Effector memory CD4-positive, alpha-beta T cell (primary cell): ENCODE measurements around the gene KIAA0825.

ENCODE experiments used
- DNase-seq, 3 donors: peaks; one replicate each; pipeline ENCODE4 v3.0.0-alpha.2; 2020
- H3K27ac ChIP-seq: 2 replicates; pipeline ENCODE4 v1.7.0; 2013; ENCODE audit warnings: mild to moderate bottlenecking, low read length, moderate library complexity; ENCODE audit not compliant: insufficient read depth, poor library complexity, severe bottlenecking
- H3K27me3 ChIP-seq: replicated peaks from 2 replicates; pipeline ENCODE4 v1.7.0; 2013; ENCODE audit warnings: mild to moderate bottlenecking, low read length; ENCODE audit not compliant: insufficient read depth, control insufficient read depth, poor library complexity, severe bottlenecking
- H3K36me3 ChIP-seq: 2 replicates; pipeline ENCODE4 v1.7.0; 2013; ENCODE audit warnings: mild to moderate bottlenecking, low read length, moderate library complexity; ENCODE audit not compliant: control insufficient read depth, insufficient read depth
- H3K4me1 ChIP-seq: 2 replicates; pipeline ENCODE4 v1.7.0; 2013; ENCODE audit warnings: low read length, mild to moderate bottlenecking; ENCODE audit not compliant: control insufficient read depth, insufficient read depth, poor library complexity, severe bottlenecking
- H3K4me3 ChIP-seq: 2 replicates; pipeline ENCODE4 v1.7.0; 2013; ENCODE audit warnings: low read length, low read depth, mild to moderate bottlenecking; ENCODE audit not compliant: insufficient read depth, poor library complexity, severe bottlenecking
- H3K9me3 ChIP-seq: 2 replicates; pipeline ENCODE4 v1.7.0; 2013; ENCODE audit warnings: mild to moderate bottlenecking, low read length, moderate library complexity; ENCODE audit not compliant: control insufficient read depth

Gene KIAA0825

DNA sequence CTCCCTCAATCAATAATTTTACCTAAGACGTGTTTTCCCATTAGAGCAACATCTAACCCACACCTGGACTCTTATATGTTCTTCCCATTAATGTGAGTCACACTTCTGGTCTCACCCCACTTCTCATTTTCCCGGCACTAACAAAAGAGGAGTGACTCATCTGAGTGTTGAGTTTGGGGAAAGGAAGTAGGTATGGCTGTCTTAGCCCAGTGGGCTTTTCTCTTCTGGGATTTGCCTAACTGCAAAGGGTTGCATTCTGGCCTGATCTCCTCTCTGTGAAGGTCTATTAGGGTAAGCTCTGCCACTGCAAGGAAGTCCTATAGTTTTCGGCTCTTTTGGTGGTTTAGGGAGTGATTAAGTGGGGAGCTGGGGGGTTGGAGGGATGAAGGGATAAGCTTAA lies 195.6 kb downstream of the KIAA0825 start:
- H3K9me3 ChIP-seq: no peaks in the 10 kb centered on the region
- H3K4me1 ChIP-seq: no peaks in the 10 kb centered on the region
- H3K36me3 ChIP-seq: no peaks in the 10 kb centered on the region
- H3K4me3 ChIP-seq: no peak overlapping the region
- H3K27ac ChIP-seq: no peak overlapping the region
- DNase-seq: no peak
- H3K27me3 ChIP-seq: no peaks in the 10 kb centered on the region

DNA sequence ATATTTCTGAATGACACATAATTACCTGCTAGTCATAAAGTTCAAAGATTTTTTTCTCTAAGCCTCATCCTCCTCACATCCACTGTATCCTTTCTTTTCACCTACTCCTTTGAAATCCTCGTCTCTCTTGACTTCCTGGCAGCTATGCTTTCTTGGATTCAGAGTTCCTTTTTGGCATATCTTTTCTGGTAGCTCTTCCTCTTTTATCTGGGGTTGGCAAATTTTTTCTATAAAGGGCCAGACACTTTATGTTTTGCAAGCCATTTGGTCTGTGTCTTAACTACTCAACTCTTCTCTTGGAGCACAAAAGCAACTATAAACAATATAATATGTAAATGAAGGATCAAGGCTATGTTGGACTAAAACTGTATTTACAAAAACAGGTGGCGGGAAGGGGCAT lies 197.5 kb downstream of the KIAA0825 start:
- Histone ChIP-seq H3K36me3 (no peaks in the 10 kb centered on the region), H3K27me3 (no peaks in the 10 kb centered on the region), H3K4me1 (no peaks in the 10 kb centered on the region), H3K27ac (no peak overlapping the region), H3K4me3 (no peak overlapping the region), H3K9me3 (no peaks in the 10 kb centered on the region)
- DNase-seq: no peak

DNA sequence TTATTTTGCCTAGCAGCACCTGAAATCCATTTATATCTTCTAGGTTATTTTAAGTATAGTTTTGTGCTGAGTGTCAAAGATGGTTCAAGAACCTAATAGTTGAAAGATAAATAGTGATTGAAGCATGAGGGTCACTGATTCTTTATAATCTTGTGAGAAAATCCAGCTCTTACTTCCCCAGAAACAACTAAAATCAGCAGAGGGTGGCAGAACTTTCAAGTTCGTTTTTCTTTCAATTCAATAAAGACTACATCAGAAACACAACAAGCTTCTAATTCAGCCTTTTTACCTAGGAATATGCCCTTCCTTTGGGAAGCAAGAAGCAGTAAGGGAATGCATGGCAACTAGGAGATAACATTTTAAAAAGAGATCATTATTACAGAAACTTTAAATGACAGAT lies 202.6 kb downstream of the KIAA0825 start:
- Histone ChIP-seq H3K27me3 (no peaks in the 10 kb centered on the region), H3K36me3 (no peaks in the 10 kb centered on the region), H3K9me3 (no peaks in the 10 kb centered on the region), H3K4me3 (no peak overlapping the region), H3K27ac (no peak overlapping the region), H3K4me1 (no peaks in the 10 kb centered on the region)
- no peak for DNase-seq

DNA sequence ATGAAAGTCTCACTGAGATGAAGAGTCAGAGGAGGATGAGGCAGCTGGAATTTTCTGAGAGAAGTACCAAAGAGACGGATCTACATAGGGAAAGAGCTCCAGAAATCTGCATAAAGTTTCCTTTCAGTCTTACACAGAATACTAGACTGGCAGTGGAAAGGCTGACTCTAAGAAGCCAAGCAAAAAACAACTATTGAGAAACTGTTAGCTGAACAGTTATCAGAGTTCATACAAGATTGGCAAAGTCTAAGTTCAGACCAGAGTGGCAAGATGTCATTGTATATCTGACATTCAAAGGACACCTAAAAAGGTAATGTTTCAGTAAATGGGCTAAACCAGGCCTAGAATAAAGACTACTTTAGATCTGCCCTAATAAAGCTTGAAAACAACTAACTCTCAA lies 209.0 kb downstream of the KIAA0825 start:
- DNase-seq: no peak
- no peaks in the 10 kb centered on the region for H3K27me3 ChIP-seq
- H3K36me3 ChIP-seq: no peaks in the 10 kb centered on the region
- H3K9me3 ChIP-seq: no peaks in the 10 kb centered on the region
- H3K4me1 ChIP-seq: no peaks in the 10 kb centered on the region
- H3K4me3 ChIP-seq: no peak overlapping the region
- H3K27ac ChIP-seq: no peak overlapping the region

DNA sequence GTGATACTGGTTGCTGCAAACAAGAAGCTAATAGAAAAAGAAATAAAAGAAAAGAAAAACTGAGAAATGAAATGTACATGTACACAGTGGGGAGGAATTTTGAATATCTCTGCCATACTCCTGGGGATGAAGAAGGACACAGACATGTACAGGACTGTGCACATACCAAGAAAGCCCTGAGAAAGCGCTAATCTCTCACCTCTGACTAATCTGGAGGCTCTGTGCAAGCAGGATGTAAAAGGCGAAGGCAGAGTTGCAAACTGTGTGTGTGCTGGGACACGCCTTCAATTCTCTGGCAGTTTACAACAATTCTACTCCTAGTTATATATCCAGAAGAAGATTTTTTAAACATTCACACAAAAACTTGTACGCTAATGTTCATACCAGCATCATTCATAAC lies 211.4 kb downstream of the KIAA0825 start:
- no peak overlapping the region for H3K4me3 ChIP-seq
- no peak overlapping the region for H3K27ac ChIP-seq
- no peaks in the 10 kb centered on the region for H3K9me3 ChIP-seq
- no peaks in the 10 kb centered on the region for H3K36me3 ChIP-seq
- H3K27me3 ChIP-seq: no peaks in the 10 kb centered on the region
- no peaks in the 10 kb centered on the region for H3K4me1 ChIP-seq
- DNase-seq: no peak

DNA sequence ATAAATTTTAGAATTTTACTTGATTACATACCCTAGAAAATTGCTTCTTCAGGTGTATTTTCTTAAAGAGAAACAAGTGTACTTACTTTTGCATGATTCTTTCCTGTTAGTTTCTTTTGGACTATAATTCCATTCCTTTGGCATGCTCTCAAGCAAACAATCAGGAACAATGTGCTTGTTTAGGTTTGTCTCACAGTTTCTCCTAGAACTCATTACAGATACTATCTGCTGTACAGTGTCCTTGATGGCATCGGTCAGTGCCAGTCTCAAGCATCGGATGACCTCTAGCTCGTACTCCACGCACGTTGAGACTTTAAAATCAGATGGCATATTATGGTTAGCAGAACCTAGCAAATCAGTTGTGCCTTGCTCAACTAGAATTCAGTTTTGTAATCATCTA lies 214.9 kb downstream of the KIAA0825 start:
- DNase-seq: no peak
- no peak overlapping the region for H3K27ac ChIP-seq
- no peaks in the 10 kb centered on the region for H3K9me3 ChIP-seq
- H3K4me3 ChIP-seq: no peak overlapping the region
- no peaks in the 10 kb centered on the region for H3K36me3 ChIP-seq
- H3K27me3 ChIP-seq: no peaks in the 10 kb centered on the region
- H3K4me1 ChIP-seq: no peaks in the 10 kb centered on the region

DNA sequence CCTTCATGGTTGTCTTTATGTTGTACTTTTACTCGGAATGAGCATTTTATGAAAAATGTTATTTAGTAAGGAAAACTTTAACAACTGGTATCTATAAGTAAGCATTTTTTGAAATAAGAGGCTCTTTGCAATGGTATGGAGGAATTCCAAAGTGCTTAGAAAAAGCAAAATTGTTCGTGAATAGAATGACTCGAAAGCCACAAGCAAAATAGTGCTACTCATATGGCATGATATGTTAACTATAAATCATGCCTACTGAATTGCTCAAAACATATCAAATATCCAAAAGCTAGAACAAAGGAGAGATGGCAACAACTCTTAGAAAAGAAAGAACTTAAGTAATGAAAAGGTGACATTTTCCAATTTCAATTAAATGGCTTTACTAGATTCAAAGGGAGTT lies 216.3 kb downstream of the KIAA0825 start:
- Histone ChIP-seq H3K27me3 (no peaks in the 10 kb centered on the region), H3K9me3 (no peaks in the 10 kb centered on the region), H3K4me1 (no peaks in the 10 kb centered on the region), H3K36me3 (no peaks in the 10 kb centered on the region), H3K4me3 (no peak overlapping the region), H3K27ac (no peak overlapping the region)
- DNase-seq: no peak

DNA sequence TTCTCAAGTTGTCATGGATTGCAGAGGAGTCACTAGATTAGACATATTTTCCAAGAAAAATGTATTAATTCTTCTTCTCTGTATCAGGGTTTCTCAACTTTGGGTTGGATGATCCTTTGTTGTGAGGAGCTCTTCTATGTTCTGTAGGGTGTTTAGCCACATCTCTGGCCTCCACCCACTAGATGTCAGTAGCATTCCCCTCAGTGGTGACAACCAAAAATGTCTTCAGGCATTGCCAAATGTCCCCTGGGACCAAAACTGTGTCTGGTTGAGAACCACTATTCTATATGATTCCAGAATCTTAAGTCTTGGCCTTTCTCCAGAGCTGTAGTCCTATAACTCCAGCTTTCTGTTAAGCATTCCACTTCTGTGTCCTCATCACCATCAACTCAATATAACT lies 220.9 kb downstream of the KIAA0825 start:
- H3K27me3 ChIP-seq: no peaks in the 10 kb centered on the region
- no peaks in the 10 kb centered on the region for H3K9me3 ChIP-seq
- H3K36me3 ChIP-seq: no peaks in the 10 kb centered on the region
- H3K4me1 ChIP-seq: no peaks in the 10 kb centered on the region
- no peak overlapping the region for H3K4me3 ChIP-seq
- no peak for DNase-seq
- H3K27ac ChIP-seq: no peak overlapping the region

DNA sequence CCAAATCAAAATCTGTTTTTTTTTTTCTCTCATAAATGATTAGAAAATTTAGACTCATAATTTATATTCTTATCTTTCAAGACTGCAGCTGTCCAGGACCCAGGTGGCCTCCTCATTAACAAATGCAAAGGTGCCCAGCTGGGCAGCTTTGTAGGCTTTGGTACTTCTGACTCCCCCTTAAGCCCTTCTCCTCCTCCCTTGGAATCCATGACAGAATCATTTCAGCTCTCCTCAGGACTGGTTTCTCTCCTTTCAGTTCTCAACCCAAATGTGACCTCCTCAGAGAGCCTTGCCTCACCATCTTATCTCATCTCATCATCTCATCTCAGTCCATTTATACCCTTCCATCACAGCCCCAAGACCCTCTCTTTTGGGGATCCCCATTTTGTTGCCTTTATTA lies 221.7 kb downstream of the KIAA0825 start:
- DNase-seq: no peak
- Histone ChIP-seq H3K36me3 (no peaks in the 10 kb centered on the region), H3K4me3 (no peak overlapping the region), H3K9me3 (no peaks in the 10 kb centered on the region), H3K27ac (no peak overlapping the region), H3K27me3 (no peaks in the 10 kb centered on the region), H3K4me1 (no peaks in the 10 kb centered on the region)

DNA sequence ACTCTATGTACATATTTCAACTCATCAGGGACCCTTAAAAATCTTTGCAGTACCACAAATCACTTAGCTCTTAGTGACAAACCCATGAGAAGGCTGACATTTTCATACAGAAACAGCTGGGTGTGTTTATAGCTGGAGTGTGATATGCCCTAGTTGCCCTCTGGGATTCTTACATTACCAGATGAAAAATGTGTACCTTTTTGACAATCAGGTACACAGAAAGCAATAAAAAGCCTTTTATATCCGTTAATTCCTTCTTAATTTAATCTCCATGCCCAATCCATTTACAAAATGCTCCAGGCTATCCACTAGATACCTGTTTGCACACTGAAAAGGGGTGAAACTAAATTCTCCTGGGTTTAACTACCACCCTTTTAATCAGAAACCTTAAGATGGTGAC lies 222.9 kb downstream of the KIAA0825 start:
- DNase-seq: no peak
- H3K4me1 ChIP-seq: no peaks in the 10 kb centered on the region
- no peaks in the 10 kb centered on the region for H3K36me3 ChIP-seq
- no peak overlapping the region for H3K27ac ChIP-seq
- no peaks in the 10 kb centered on the region for H3K27me3 ChIP-seq
- no peaks in the 10 kb centered on the region for H3K9me3 ChIP-seq
- H3K4me3 ChIP-seq: no peak overlapping the region

DNA sequence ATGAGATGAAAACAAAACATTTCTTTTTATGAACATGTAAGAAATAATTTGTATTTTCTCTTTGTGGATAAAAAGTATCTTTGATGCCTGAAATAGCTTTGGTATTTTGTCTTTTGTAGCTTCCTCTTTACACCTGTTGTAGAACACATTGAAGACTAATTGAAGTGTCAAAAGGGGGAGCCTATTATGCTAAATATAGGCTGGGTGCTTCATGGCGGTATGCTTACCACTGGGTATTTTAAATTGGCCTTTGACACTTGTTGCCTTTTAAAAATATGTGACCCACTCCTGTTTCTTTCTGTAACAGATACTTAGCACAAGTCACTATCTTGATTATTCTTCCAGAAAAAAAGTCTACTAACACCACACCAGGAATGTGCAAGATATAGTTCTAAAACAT lies 226.4 kb downstream of the KIAA0825 start:
- no peaks in the 10 kb centered on the region for H3K36me3 ChIP-seq

More for the DNA sequence above, 226.4 kb downstream of the KIAA0825 start:
- no peak for DNase-seq
- no peaks in the 10 kb centered on the region for H3K9me3 ChIP-seq
- no peak overlapping the region for H3K4me3 ChIP-seq
- no peaks in the 10 kb centered on the region for H3K27me3 ChIP-seq
- no peak overlapping the region for H3K27ac ChIP-seq
- H3K4me1 ChIP-seq: no peaks in the 10 kb centered on the region
